Cortex of kidney (tissue), 1 donor: ENCODE data around the gene FAM53B.

Experiments used
- DNase-seq: peaks from one replicate; lab custom pipeline; 2025; lab: John Stamatoyannopoulos, UW

The FAM53B gene

GRCh38 chr10:124609698-124610097 lies 134.5 kb downstream of the FAM53B start:
- DNase-seq, result no peak

DNA sequence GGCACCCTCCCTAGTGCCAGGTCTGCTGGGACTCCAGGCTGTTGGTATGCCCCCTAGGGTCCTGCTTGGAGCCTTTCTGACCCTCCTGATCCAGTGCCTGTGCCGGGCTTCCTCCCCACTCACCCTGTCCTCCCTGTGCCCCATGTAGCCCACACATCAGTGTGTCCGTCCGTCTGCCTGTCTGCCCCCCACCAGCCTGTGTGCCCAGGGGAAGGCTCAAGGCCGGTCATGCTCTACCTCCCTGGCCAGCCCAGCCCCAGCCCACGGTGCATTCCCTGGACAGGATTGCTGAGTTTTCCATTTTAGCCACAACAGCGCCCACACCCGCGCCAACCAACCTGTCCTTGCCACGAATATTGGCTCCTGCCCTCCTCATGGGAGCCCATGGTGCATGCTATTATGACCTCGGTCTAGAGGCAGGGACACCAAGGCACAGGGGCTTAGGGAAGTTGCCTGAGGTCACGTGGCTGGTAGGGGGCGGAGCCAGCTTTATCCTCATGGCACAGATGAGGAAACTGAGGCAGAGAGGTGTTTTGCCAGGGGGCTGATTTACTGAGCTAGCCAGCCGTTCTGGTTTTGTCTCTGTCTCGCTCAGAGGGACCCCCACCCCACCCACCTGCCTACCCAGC lies 136.0 kb downstream of the FAM53B start:
- DNase-seq, result no peak

- DNase-seq, result no peak
Measured at GRCh38 chr10:124607693-124608092, 136.5 kb downstream of the FAM53B start.

DNA sequence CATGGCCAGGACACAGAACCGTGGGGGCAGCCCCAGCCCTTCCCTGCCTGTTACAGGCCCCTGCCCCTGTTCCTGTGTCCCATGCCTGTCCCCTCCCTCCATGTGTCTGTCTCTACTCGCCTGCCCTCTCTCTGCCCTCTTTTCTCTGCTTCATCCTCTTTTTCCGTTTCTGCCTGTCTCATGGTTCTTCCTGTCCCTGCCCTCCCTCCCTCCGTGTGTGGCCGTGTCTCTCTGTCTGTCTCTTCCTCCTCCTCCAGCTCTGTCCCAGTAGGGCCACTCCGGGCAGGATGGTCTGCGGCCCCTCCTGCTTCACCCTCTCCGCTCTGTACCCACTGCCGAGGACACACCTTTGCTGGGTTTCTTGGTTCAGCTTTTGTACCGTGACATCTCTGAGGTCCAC lies 137.4 kb downstream of the FAM53B start:
- no peak for DNase-seq

DNA sequence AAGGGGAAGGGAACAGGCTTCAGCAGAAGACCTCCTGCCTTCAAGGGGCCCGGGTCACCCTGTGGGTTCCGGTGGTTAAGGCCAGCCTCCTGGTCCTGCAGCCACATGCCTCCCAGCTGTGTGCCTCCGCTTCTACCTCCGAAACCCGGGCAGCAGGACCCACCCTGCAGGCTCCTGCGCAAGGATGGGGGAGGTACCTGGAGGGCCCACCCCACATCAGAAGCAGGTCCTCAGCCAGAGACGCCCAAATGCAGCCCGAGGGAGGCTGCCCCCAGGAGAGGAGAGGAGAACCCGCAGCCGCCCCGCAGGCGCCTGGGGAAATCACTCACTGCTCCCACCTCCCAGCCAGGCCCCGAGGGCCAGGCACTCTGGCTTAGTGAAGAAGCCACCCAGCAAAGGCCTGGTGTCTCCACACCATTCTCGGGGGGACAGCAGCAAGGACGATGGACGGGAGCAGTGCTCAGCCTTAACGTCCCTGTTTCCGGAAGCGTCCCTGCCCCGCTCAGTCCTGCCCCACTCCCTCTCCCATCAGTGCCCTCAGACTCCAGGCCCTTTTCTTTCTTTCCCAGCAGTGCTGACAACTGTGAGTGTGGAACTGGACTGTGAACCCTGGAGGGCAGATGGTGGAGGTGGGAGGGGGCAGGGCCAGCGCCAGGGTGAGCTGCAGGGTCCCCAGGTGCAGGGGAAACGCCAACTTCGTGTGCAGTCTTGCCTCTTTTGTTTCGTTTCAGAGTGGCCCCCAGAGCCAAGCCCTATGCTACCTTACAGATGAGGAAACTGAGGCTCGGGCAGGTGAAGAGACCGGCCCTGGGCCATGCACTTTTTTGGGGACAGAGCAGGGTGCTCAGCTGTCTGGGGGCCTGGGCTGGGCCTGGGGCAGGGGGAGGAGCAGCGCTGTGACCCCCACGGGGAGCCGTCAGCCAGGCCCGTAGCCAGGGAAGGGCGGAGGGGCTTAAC lies 138.0 kb downstream of the FAM53B start:
- DNase-seq, result no peak

GRCh38 chr10:124605481-124605855 lies 138.7 kb downstream of the FAM53B start:
- no peak for DNase-seq

- no peak for DNase-seq
Measured at GRCh38 chr10:124605001-124605370, 139.2 kb downstream of the FAM53B start.

GRCh38 chr10:124604214-124605000 lies 139.8 kb downstream of the FAM53B start:
- DNase-seq, result no peak

GRCh38 chr10:124603376-124604213 lies 140.6 kb downstream of the FAM53B start:
- no peak for DNase-seq

GRCh38 chr10:124602646-124603365 lies 141.4 kb downstream of the FAM53B start:
- DNase-seq, result no peak

DNA sequence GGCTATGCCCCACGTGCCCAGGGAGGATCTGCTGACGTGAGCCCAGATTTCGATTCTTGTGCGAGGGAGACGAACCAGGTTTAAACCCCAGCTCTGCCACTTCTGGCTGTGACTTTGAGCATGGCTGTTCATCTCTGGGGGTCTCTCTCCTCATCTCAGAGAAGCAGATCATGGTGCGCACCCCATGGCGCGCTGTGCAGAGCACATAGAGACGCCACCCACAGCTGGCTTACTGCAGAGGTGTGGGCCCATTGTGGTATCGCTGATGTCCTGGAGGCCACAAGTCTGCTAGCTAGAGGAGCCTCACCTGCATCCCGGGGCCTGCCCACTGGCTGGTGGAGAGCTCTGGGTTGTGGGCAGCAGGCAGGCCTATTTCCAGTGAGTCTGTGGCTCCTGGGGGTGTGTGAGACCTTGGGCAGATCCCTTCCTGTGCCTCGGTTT lies 142.0 kb downstream of the FAM53B start:
- no peak for DNase-seq

GRCh38 chr10:124601431-124602120 lies 142.6 kb downstream of the FAM53B start:
- DNase-seq, result no peak

GRCh38 chr10:124601016-124601415 lies 143.2 kb downstream of the FAM53B start:
- DNase-seq, result no peak

DNA sequence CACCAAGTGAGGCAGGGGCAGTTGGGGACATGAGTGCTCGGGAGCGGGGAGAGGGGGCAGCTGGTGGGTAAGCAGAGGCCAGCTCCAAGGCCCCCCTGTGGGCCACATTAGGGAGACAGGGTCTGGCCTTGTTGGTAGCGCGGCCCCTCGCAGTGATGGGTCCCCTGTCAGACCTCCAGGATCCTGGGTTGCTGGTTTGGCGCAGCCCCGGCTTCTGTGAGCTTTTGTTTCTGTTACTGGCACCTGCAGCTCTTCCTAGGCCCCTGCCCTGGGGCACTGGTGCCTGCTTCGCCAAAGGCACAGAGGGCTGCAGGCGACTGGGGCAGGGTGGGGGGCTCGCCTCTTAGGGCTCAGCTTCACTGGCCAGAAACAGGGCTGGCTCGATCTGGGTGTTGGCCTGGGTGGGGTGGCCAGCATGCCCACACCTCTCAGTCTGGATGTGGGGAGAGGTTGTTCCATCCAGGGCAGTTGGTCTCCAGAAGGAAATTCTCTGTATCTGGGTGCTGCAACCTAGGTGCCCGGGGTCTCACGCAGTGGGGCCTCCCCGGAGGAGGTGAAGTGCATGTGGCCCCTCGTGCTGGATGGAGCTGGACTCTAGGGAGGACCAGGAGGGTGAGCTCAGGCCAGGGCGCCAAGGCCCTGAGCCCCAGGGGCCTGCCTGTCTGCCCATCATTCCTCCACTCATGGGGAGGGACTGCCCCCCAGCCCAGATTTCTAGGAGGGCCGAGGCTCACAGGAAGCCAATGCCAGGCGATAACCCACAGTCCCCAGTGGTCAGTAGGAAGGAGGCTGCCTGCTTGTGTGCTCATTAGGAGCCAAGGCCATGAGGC lies 143.9 kb downstream of the FAM53B start:
- no peak for DNase-seq

DNA sequence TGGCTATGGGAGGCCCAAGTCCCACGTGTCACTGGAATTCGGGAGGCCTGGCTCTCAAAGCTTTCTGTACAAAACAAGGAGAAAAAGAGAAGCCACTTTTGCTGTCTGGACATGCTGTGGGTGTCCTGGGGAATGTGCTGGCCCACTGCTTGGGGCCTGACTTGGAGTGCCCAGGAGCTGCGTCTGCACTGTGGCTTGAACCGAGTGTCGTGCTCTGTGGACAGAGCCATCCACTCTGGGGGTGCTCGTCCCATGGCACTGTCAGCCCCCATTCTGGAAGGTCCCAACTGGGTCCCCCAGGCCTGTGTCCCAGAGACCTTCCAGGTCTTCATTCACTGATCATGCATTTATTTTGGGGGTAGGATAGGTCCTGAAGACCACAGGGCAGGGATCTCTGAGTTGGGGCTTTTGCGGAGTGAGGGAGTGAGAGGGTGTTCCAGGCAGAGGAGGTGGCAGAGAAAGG lies 144.6 kb downstream of the FAM53B start:
- no peak for DNase-seq

GRCh38 chr10:124598773-124599587 lies 145.2 kb downstream of the FAM53B start:
- DNase-seq, result no peak

DNA sequence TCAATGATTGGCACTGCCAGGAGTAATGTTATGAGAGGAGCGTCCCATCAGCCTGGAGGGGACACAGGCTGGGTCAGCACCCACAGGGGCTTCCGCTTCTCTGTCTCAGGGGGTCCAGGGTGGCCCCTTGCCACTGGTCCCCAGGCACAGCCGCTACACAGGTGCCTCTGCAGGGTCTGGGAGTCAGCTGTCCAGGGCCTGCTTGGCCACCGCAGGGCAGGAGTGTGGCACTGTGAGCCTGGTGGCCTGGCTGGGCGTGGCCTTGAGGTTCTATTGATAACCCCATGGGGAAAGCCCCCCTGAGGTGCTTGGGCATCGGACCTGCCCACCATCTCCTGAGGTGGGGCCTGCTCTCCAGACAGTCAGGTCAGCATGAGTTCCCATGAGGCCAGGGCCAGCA lies 146.0 kb downstream of the FAM53B start:
- DNase-seq, result no peak

DNA sequence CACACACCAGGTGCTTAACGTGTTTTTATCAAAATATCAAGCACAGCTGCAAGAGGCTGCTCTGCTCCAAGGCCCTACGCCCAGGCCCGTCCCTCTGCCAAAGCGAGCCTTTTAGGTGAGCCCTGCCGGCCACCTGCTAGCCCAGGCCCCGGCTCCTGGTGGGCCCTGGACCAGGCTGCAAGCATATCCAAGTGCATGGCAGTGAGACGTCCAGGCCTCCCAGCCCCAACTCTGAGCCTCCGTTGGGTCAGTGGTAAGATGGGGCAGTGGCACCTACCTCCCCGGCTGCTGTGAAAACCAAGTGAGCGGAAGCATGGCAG lies 146.4 kb downstream of the FAM53B start:
- no peak for DNase-seq
